Neural cell (in vitro differentiated cells): ENCODE data around the gene PCSK4. TPM values are rescaled to one million over a fixed set of nuclear protein-coding genes. Genes with fewer than 3 reads are reported as not detected.

Experiments
- H2AFZ ChIP-seq: fragments of 200-600, 300-800 bp; sonication (generic), shearing (Covaris generic); 2 replicates; pipeline ENCODE4 v1.6.0; 2014; ENCODE audit warnings: low read depth, mild to moderate bottlenecking, antibody characterized with exemption, low read length, moderate library complexity
- H3F3A ChIP-seq: fragments of 200-600 bp; shearing (Covaris generic); 2 replicates; pipeline ENCODE4 v1.6.1; 2016; ENCODE audit warnings: mild to moderate bottlenecking, moderate library complexity, mixed read lengths, antibody characterized with exemption, low read length; ENCODE audit not compliant: insufficient read depth, poor library complexity, severe bottlenecking
- H3K27ac ChIP-seq: fragments of 200-600, 300-800 bp; sonication (generic), shearing (Covaris generic); 2 replicates; pipeline ENCODE4 v1.5.1; 2014; ENCODE audit warnings: mild to moderate bottlenecking, low read length, moderate library complexity
- H3K27me3 ChIP-seq: fragments of 300-800, 200-600 bp; sonication (generic), shearing (Covaris generic); 2 replicates; pipeline ENCODE4 v1.6.0; 2014; ENCODE audit warnings: mild to moderate bottlenecking, low read depth, low read length, moderate library complexity; ENCODE audit not compliant: insufficient read depth
- H3K36me3 ChIP-seq: fragments of 300-800, 200-600 bp; sonication (generic), shearing (Covaris generic); 2 replicates; pipeline ENCODE4 v1.5.1; 2014; ENCODE audit warnings: mild to moderate bottlenecking, antibody characterized with exemption, low read length, moderate library complexity; ENCODE audit not compliant: insufficient read depth
- H3K4me2 ChIP-seq: fragments of 300-800, 200-600 bp; sonication (generic), shearing (Covaris generic); 2 replicates; pipeline ENCODE4 v1.6.0; 2014; ENCODE audit warnings: mild to moderate bottlenecking, low read length
- H3K4me3 ChIP-seq: fragments of 300-800, 200-600 bp; sonication (generic), shearing (Covaris generic); 2 replicates; pipeline ENCODE4 v1.5.1; 2014; ENCODE audit warnings: mild to moderate bottlenecking, low read length, moderate library complexity
- H3K79me2 ChIP-seq: fragments of 200-600 bp; shearing (Covaris generic); replicated peaks from 2 replicates; pipeline ENCODE4 v1.6.0; 2014; ENCODE audit warnings: mild to moderate bottlenecking, low read length, moderate library complexity; ENCODE audit not compliant: insufficient read depth
- H3K9ac ChIP-seq: fragments of 300-800, 200-600 bp; sonication (generic), shearing (Covaris generic); 2 replicates; pipeline ENCODE4 v1.6.1; 2016; ENCODE audit warnings: mild to moderate bottlenecking, low read length, mixed read lengths
- H3K9me2 ChIP-seq: fragments of 200-600 bp; shearing (Covaris generic); 2 replicates; pipeline ENCODE4 v1.6.1; 2016; ENCODE audit warnings: mild to moderate bottlenecking, low read length, mixed read lengths; ENCODE audit not compliant: insufficient read depth
- H3K9me3 ChIP-seq: fragments of 200-600, 300-800 bp; sonication (generic), shearing (Covaris generic); 2 replicates; pipeline ENCODE4 v1.6.1; 2016; ENCODE audit warnings: mild to moderate bottlenecking, mixed run types, low read length, moderate library complexity, mixed read lengths
- H4K20me1 ChIP-seq: fragments of 200-600 bp; shearing (Covaris generic); 2 replicates; pipeline ENCODE4 v1.6.1; 2016; ENCODE audit warnings: mild to moderate bottlenecking, mixed run types; ENCODE audit not compliant: insufficient read depth
- CTCF ChIP-seq: fragments of 450-650 bp; IDR thresholded peaks from 2 replicates; pipeline ENCODE4 v1.5.1; 2014; ENCODE audit warnings: antibody characterized with exemption, mild to moderate bottlenecking, moderate library complexity; ENCODE audit not compliant: poor library complexity, severe bottlenecking
- EP300 ChIP-seq: fragments of 450-650 bp; conservative IDR thresholded peaks from 2 replicates; pipeline ENCODE4 v1.6.1; 2014; ENCODE audit warnings: antibody characterized with exemption, mild to moderate bottlenecking, moderate library complexity; ENCODE audit not compliant: poor library complexity, severe bottlenecking
- EZH2 ChIP-seq: fragments of 200-600, 300-800 bp; shearing (Covaris generic), sonication (generic); IDR thresholded peaks from 2 replicates; pipeline ENCODE4 v1.6.1; 2014; ENCODE audit warnings: antibody characterized with exemption, low read length, borderline replicate concordance, mild to moderate bottlenecking; ENCODE audit not compliant: insufficient read depth, poor library complexity, severe bottlenecking
- MXI1 ChIP-seq: fragments of 450-650 bp; conservative IDR thresholded peaks from 2 replicates; pipeline ENCODE4 v1.6.1; 2014; ENCODE audit warnings: antibody characterized with exemption, mild to moderate bottlenecking; ENCODE audit not compliant: poor library complexity, severe bottlenecking
- POLR2AphosphoS5 ChIP-seq: IDR thresholded peaks from 2 replicates; pipeline ENCODE4 v1.6.1; 2012
- RAD21 ChIP-seq: fragments of 450-650 bp; conservative IDR thresholded peaks from 2 replicates; pipeline ENCODE4 v1.6.1; 2014; ENCODE audit warnings: antibody characterized with exemption, mild to moderate bottlenecking, moderate library complexity
- REST ChIP-seq: IDR thresholded peaks from 2 replicates; pipeline ENCODE4 v1.6.1; 2012; ENCODE audit warnings: borderline replicate concordance
- SMC3 ChIP-seq: fragments of 450-650 bp; conservative IDR thresholded peaks from 2 replicates; pipeline ENCODE4 v1.6.1; 2014; ENCODE audit warnings: antibody characterized with exemption, mild to moderate bottlenecking, moderate library complexity; ENCODE audit not compliant: poor library complexity
- TAF1 ChIP-seq: IDR thresholded peaks from 2 replicates; pipeline ENCODE4 v1.6.1; 2012; ENCODE audit warnings: low read depth
- polyA plus RNA-seq: library from polyadenylated mRNA; depleted of rRNA; stranded (reverse); fragments of >200 nt; gene quantifications from 2 replicates; pipeline ENCODE4 v1.2.3, GENCODE V29; 2014

Gene PCSK4
- polyA plus RNA-seq, 1 donor from 2014 or later: 11.8 TPM

- no peaks in the 10 kb centered on the region for H3K9me2 ChIP-seq
- H3F3A ChIP-seq: no peaks in the 10 kb centered on the region
- H3K27ac ChIP-seq: no peak within 1 kb of the TSS
- no peaks in the 10 kb centered on the region for H3K36me3 ChIP-seq
- peak within 1 kb of the TSS; percentile 59 for H3K4me3 ChIP-seq
- no peak within 1 kb of the TSS for H2AFZ ChIP-seq
- peaks cover 24% of the 10 kb centered on the region for H3K27me3 ChIP-seq
- H3K9ac ChIP-seq: peak within 1 kb of the TSS; percentile 23
- no peak for TF ChIP-seq EZH2
- TF ChIP-seq TAF1: no peak
- TF ChIP-seq REST: no peak
- no peak for TF ChIP-seq POLR2AphosphoS5
- TF ChIP-seq CTCF: no peak
- no peak for TF ChIP-seq MXI1
- no peak for TF ChIP-seq EP300
- TF ChIP-seq SMC3: no peak
- no peak for TF ChIP-seq RAD21
- H3K9me3 ChIP-seq: no peaks in the 10 kb centered on the region
- H3K79me2 ChIP-seq: no peaks in the 10 kb centered on the region
- no peak within 1 kb of the TSS for H3K4me2 ChIP-seq
- no peaks in the 10 kb centered on the region for H4K20me1 ChIP-seq
These were observed 33.5 kb upstream of the PCSK4 start, which contains the start of gene PLK5 for GRCh38 chr19:1523412-1524286. Gene PLK5 (plus strand): TSS chr19:1524077. CDS start chr19:1526997, 2,920 bp downstream.

- Histone ChIP-seq H3K4me2 (no peak overlapping the region), H3K27ac (no peak overlapping the region), H3F3A (no peaks in the 10 kb centered on the region), H3K36me3 (no peaks in the 10 kb centered on the region), H3K4me3 (no peak overlapping the region), H4K20me1 (no peaks in the 10 kb centered on the region), H3K9ac (no peak overlapping the region), H3K27me3 (peaks cover 24% of the 10 kb centered on the region), H2AFZ (no peak overlapping the region), H3K9me3 (no peaks in the 10 kb centered on the region), H3K9me2 (no peaks in the 10 kb centered on the region), H3K79me2 (no peaks in the 10 kb centered on the region)
- no peak for TF ChIP-seq RAD21
- TF ChIP-seq EZH2: no peak
- TF ChIP-seq POLR2AphosphoS5: no peak
- no peak for TF ChIP-seq SMC3
- no peak for TF ChIP-seq REST
- no peak for TF ChIP-seq TAF1
- no peak for TF ChIP-seq CTCF
- no peak for TF ChIP-seq EP300
These were observed 32.7 kb upstream of the PCSK4 start for GRCh38 chr19:1522838-1523237.
